Natural killer cell (primary cell): ENCODE data around the gene DISP2. TPM values are rescaled to one million over a fixed set of nuclear protein-coding genes. Genes with fewer than 3 reads are reported as not detected.
A peak's percentile ranks its signal among the peaks of the same experiment; 100 is the strongest.

Experiments
- ATAC-seq, 3 donors: fragments of 150-1000 bp in 2 of 3; fragments of 200-7000 bp in 1 of 3; cut with Tn5 transposase; 1 replicate in 1 of 3; 2 replicates in 2 of 3; pipeline ENCODE4 v1.10.0; 2021; ENCODE audit warnings: mild to moderate bottlenecking in 2 of 3, moderate library complexity in 2 of 3
- DNase-seq, 2 donors: peaks; one replicate each; pipeline versions ENCODE4 v3.0.0 to v3.0.0-alpha.2; 2013 to 2021; ENCODE audit warnings: mixed read lengths in 1 of 2
- H3K27ac ChIP-seq: one replicate; pipeline ENCODE4 v1.5.1; 2013; ENCODE audit warnings: mild to moderate bottlenecking, low read length
- H3K27me3 ChIP-seq: one replicate; pipeline ENCODE4 v1.6.1; 2013; ENCODE audit warnings: low read length; ENCODE audit not compliant: control insufficient read depth, insufficient read depth
- H3K36me3 ChIP-seq: one replicate; pipeline ENCODE4 v1.6.1; 2013; ENCODE audit warnings: low read length; ENCODE audit not compliant: control insufficient read depth, insufficient read depth
- H3K4me1 ChIP-seq: one replicate; pipeline ENCODE4 v1.6.1; 2013; ENCODE audit warnings: low read length; ENCODE audit not compliant: control insufficient read depth, insufficient read depth
- H3K4me3 ChIP-seq: one replicate; pipeline ENCODE4 v1.5.1; 2013; ENCODE audit warnings: low read length
- H3K9me3 ChIP-seq: one replicate; pipeline ENCODE4 v1.6.1; 2013; ENCODE audit warnings: low read length; ENCODE audit not compliant: control insufficient read depth, insufficient read depth
- H3K27ac Mint-ChIP-seq, 2 donors: one replicate each; pipeline ENCODE4 v1.8.0; 2022; ENCODE audit warnings: mild to moderate bottlenecking in 2 of 2, mixed read lengths in 2 of 2, moderate library complexity in 1 of 2
- H3K27me3 Mint-ChIP-seq, 2 donors: one replicate each; pipeline ENCODE4 v1.8.0; 2022; ENCODE audit warnings: low read depth in 2 of 2, mixed read lengths in 2 of 2
- H3K36me3 Mint-ChIP-seq: one replicate; pipeline ENCODE4 v1.8.0; 2022; ENCODE audit warnings: mixed read lengths
- H3K4me1 Mint-ChIP-seq, 2 donors: one replicate each; pipeline ENCODE4 v1.8.0; 2022; ENCODE audit warnings: mixed read lengths in 2 of 2
- H3K4me3 Mint-ChIP-seq: one replicate; pipeline ENCODE4 v1.8.0; 2022; ENCODE audit warnings: mild to moderate bottlenecking, moderate library complexity, mixed read lengths
- H3K9me3 Mint-ChIP-seq, 2 donors: one replicate each; pipeline ENCODE4 v1.8.0; 2022; ENCODE audit warnings: mixed read lengths in 2 of 2
- CTCF ChIP-seq: fragments of 200-600 bp; IDR thresholded peaks from one replicate; pipeline ENCODE4 v1.8.0; 2022; ENCODE audit warnings: antibody characterized with exemption
- WGBS: methylation state at CpG from one replicate; pipeline ENCODE4 v1.1.7; 2013; ENCODE audit warnings: missing lambda C conversion rate; ENCODE audit not compliant: insufficient coverage; 5-methylcytosine and 5-hydroxymethylcytosine counted together
- intact Hi-C: fragments of 100-400 bp; cut with micrococcal nuclease; formaldehyde crosslinking; loops from one replicate; pipeline ENCODE4 v1.14.2; 2022
- total RNA-seq, 4 donors: library from RNA; stranded (reverse); fragments of 120-200 nt in 1 of 4; gene quantifications; one replicate each; pipeline versions ENCODE4 v1.2.3 to v1.2.4, GENCODE V29; 2013 to 2022

Gene DISP2
- total RNA-seq, 3 donors from 2014 or later (not counting 1 experiment from before 2014, with no cell fraction given) = 0.20 to 1.0 (median 0.26) TPM

- ATAC-seq = peak; percentile 99
- Histone ChIP-seq H3K27me3 (no peaks in the 10 kb centered on the region), H3K36me3 (peaks cover 14% of the 10 kb centered on the region), H3K9me3 (no peaks in the 10 kb centered on the region), H3K27ac (no peak within 1 kb of the TSS), H3K4me1 (peaks cover 10% of the 10 kb centered on the region), H3K4me3 (peak within 1 kb of the TSS; percentile 82)
- no peaks in the 10 kb centered on the region for H3K36me3 Mint-ChIP-seq
- H3K9me3 Mint-ChIP-seq = no peaks in the 10 kb centered on the region
- peak within 1 kb of the TSS; percentile 99 for H3K4me3 Mint-ChIP-seq
- H3K27ac Mint-ChIP-seq = peak within 1 kb of the TSS; percentile 80 to 86
- intact Hi-C loops = loop anchor here (1.0 kb wide), 1 partner anchor 22 kb away; the partner anchor contains the start of gene IVD
- peak; percentile 85 to 96 for DNase-seq
- peaks cover 0 to 5% of the 10 kb centered on the region in 2 donors for H3K27me3 Mint-ChIP-seq
- 7% methylated on average over 57 of the region's 57 CpGs for WGBS
- peaks cover 14% of the 10 kb centered on the region in 2 donors for H3K4me1 Mint-ChIP-seq
- TF ChIP-seq CTCF = no peak
Observed at GRCh38 chr15:40382580-40383456, 24.8 kb downstream of the DISP2 start, which contains the start of gene KNSTRN. Gene KNSTRN (plus strand): TSS chr15:40382721. CDS start chr15:40382836, 115 bp downstream.

DNA sequence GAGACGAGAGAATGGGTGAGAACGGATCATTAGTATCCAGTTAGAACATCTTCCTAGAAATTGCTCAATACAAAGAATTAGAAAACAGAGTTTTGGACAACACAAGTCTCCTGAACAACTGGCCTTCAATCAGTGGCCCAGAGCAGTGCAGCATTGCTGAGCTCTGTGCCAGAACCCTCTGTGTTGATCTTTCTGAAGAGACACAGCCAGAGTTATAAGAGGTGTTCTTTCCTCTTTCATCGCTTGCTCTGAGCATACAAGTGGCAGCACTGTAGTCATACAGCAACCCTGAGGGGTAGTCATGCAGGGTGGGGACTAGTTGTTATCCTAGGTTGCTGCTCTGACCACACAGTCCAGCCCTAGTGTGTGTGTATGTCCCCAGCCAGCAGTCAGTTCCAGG lies 28.5 kb downstream of the DISP2 start:
- intact Hi-C loops = no loop called here
- Histone ChIP-seq H3K27me3 (no peaks in the 10 kb centered on the region), H3K27ac (no peak overlapping the region), H3K36me3 (peaks cover 32% of the 10 kb centered on the region), H3K9me3 (no peaks in the 10 kb centered on the region), H3K4me1 (peaks cover 15% of the 10 kb centered on the region), H3K4me3 (no peak overlapping the region)
- H3K4me3 Mint-ChIP-seq = no peak overlapping the region
- DNase-seq (no peak), ATAC-seq (no peak)
- H3K27me3 Mint-ChIP-seq = no peaks in the 10 kb centered on the region
- H3K27ac Mint-ChIP-seq = no peak overlapping the region
- TF ChIP-seq CTCF = no peak
- 96% methylated on average over 3 of the region's 3 CpGs for WGBS
- no peaks in the 10 kb centered on the region for H3K36me3 Mint-ChIP-seq
- peaks cover 14% of the 10 kb centered on the region in 2 donors for H3K4me1 Mint-ChIP-seq
- no peaks in the 10 kb centered on the region for H3K9me3 Mint-ChIP-seq

- 96% methylated on average over 12 of the region's 13 CpGs for WGBS
- no peaks in the 10 kb centered on the region for H3K9me3 Mint-ChIP-seq
- TF ChIP-seq CTCF = no peak
- no peaks in the 10 kb centered on the region for H3K27me3 ChIP-seq
- H3K4me1 ChIP-seq = peaks cover 5% of the 10 kb centered on the region
- H3K27ac ChIP-seq = no peak overlapping the region
- H3K9me3 ChIP-seq = no peaks in the 10 kb centered on the region
- intact Hi-C loops = no loop called here
- no peak overlapping the region for H3K27ac Mint-ChIP-seq
- peaks cover 50% of the 10 kb centered on the region for H3K36me3 ChIP-seq
- ATAC-seq = peak in 1 of 3 donors; percentile 50
- no peaks in the 10 kb centered on the region for H3K27me3 Mint-ChIP-seq
- no peak overlapping the region for H3K4me3 ChIP-seq
- no peaks in the 10 kb centered on the region for H3K36me3 Mint-ChIP-seq
- H3K4me1 Mint-ChIP-seq = no peaks in the 10 kb centered on the region
- DNase-seq = no peak
- H3K4me3 Mint-ChIP-seq = no peak overlapping the region
Observed at GRCh38 chr15:40388941-40389823, 31.2 kb downstream of the DISP2 start.
